Left renal cortex interstitium (tissue), 4 donors: ENCODE measurements around the gene FGF22. TPM values are rescaled to one million over a fixed set of nuclear protein-coding genes. Genes with fewer than 3 reads are reported as not detected.
"Not testable (repeated sequence)": the region's sequence is repeated elsewhere in the genome, so short reads cannot be mapped to it uniquely, and the experiment has no call there.

Experiments
- DNase-seq, 4 donors: peaks; one replicate each; pipeline ENCODE4 v3.0.0-alpha.2; 2013; ENCODE audit warnings: low read depth in 4 of 4, low spot score in 2 of 4, missing footprints in 1 of 4
- polyA plus RNA-seq, 4 donors: library from polyadenylated mRNA; unstranded; fragments of 120-200 nt; gene quantifications; one replicate each; pipeline ENCODE4 v1.2.1, GENCODE V29; 2013; ENCODE audit not compliant: insufficient read length in 4 of 4

Gene FGF22
- polyA plus RNA-seq, 4 donors: 0.27 to 0.96 (median 0.62) TPM

GRCh38 chr19:605061-605971 is 34.4 kb upstream of the FGF22 start:
- DNase-seq: not testable (repeated sequence)

- no peak for DNase-seq
Observed at GRCh38 chr19:607301-608154, 32.2 kb upstream of the FGF22 start.

- no peak for DNase-seq
Observed at GRCh38 chr19:608155-609003, 31.3 kb upstream of the FGF22 start.

- DNase-seq: no peak
Observed at GRCh38 chr19:609004-609346, 30.7 kb upstream of the FGF22 start.

- DNase-seq: no peak
Observed at GRCh38 chr19:610071-610800, 29.4 kb upstream of the FGF22 start.

- no peak for DNase-seq
Observed at GRCh38 chr19:610801-611480, 28.7 kb upstream of the FGF22 start.

GRCh38 chr19:611481-611868 is 28.2 kb upstream of the FGF22 start:
- no peak for DNase-seq

- no peak for DNase-seq
Observed at GRCh38 chr19:612941-613340, 26.7 kb upstream of the FGF22 start.

- DNase-seq: no peak
Observed at GRCh38 chr19:613732-614567, 25.7 kb upstream of the FGF22 start.

- DNase-seq: no peak
Observed at GRCh38 chr19:615619-616018, 24.1 kb upstream of the FGF22 start.

GRCh38 chr19:616062-616700 is 23.5 kb upstream of the FGF22 start:
- no peak for DNase-seq

GRCh38 chr19:616747-617526 is 22.7 kb upstream of the FGF22 start:
- DNase-seq: no peak

GRCh38 chr19:617551-618246 is 22.0 kb upstream of the FGF22 start:
- no peak for DNase-seq

- DNase-seq: no peak
Observed at GRCh38 chr19:618247-618619, 21.4 kb upstream of the FGF22 start.

- no peak for DNase-seq
Observed at GRCh38 chr19:618674-619285, 20.9 kb upstream of the FGF22 start.

GRCh38 chr19:619286-620002 is 20.2 kb upstream of the FGF22 start:
- no peak for DNase-seq
